Activated CD8-positive, alpha-beta T cell treated with anti-CD3 and anti-CD28 coated beads for 36 hours (primary cell): ENCODE data around the gene ALMS1. TPM values are rescaled to one million over a fixed set of nuclear protein-coding genes. Genes with fewer than 3 reads are reported as not detected.
"Not testable (repeated sequence)": the region's sequence is repeated elsewhere in the genome, so short reads cannot be mapped to it uniquely, and the experiment has no call there.

Experiments used
- ATAC-seq: fragments of 200-7000 bp; cut with Tn5 transposase; one replicate; pipeline ENCODE4 v1.10.0; 2021; ENCODE audit warnings: mild to moderate bottlenecking, moderate library complexity
- CTCF ChIA-PET: fragments of 350-600 bp; sonication (Branson Sonifier 250); formaldehyde crosslinking; loops from one replicate; lab custom pipeline; 2021; ENCODE audit warnings: antibody characterized with exemption; lab: Charles Lee
- POLR2A ChIA-PET: fragments of 350-600 bp; sonication (Branson Sonifier 250); formaldehyde crosslinking; loops from one replicate; lab custom pipeline; 2021; ENCODE audit warnings: antibody characterized with exemption; lab: Charles Lee
- DNase-seq: peaks from one replicate; pipeline ENCODE4 v3.0.0-alpha.2; 2020
- H3K27ac Mint-ChIP-seq: one replicate; pipeline ENCODE4 v1.8.0; 2021; ENCODE audit warnings: mild to moderate bottlenecking, mixed read lengths
- H3K27me3 Mint-ChIP-seq: one replicate; pipeline ENCODE4 v1.8.0; 2021; ENCODE audit warnings: mixed read lengths
- H3K36me3 Mint-ChIP-seq: one replicate; pipeline ENCODE4 v1.8.0; 2021; ENCODE audit warnings: low read depth, mixed read lengths
- H3K4me1 Mint-ChIP-seq: one replicate; pipeline ENCODE4 v1.8.0; 2021; ENCODE audit warnings: low read depth, mixed read lengths
- H3K4me3 Mint-ChIP-seq: one replicate; pipeline ENCODE4 v1.8.0; 2021; ENCODE audit warnings: mild to moderate bottlenecking, moderate library complexity, mixed read lengths
- H3K9me3 Mint-ChIP-seq: one replicate; pipeline ENCODE4 v1.8.0; 2021; ENCODE audit warnings: mixed read lengths
- intact Hi-C: fragments of 100-400 bp; cut with micrococcal nuclease; formaldehyde crosslinking; loops from one replicate; pipeline ENCODE4 v1.10.0; 2022
- total RNA-seq, 2 experiments: library from RNA; stranded (reverse); gene quantifications; one replicate each; pipeline ENCODE4 v1.2.3, GENCODE V29; 2021
- TF ChIP-seq, protein P1 (sequence below): fragments of 200-600 bp; IDR thresholded peaks from one replicate; pipeline ENCODE4 v1.8.0; 2022; ENCODE audit warnings: antibody characterized with exemption, mild to moderate bottlenecking

The ALMS1 gene
- total RNA-seq, 2 experiments from 2014 or later = 18.1 to 20.3 TPM

DNA sequence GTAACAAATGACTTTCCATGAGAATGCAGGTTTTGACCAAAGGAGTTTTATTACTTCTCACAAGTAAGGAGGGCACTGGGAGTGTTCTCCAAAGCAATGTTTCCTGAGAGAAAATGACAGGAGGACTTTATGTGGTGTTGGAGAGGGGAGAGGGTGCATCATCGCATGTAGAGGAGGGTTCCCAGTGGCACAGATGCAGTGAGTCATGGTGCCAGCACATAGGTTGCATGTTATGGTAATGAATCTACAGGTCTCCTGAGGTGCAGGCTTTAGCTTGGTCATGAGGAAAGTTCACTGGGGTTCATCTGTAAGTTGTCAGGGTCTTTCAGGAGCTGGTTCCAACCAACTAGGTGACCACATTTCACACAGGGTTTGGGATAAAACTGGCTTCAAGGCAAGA lies 226.2 kb downstream of the ALMS1 start:
- ChIA-PET CTCF (no interaction called here), POLR2A (no interaction called here)
- DNase-seq (no peak), ATAC-seq (no peak)
- Mint-ChIP-seq H3K4me3 (no peak overlapping the region), H3K27ac (no peak overlapping the region), H3K9me3 (no peaks in the 10 kb centered on the region), H3K27me3 (no peaks in the 10 kb centered on the region), H3K36me3 (peaks cover 11% of the 10 kb centered on the region), H3K4me1 (peaks cover 21% of the 10 kb centered on the region)
- intact Hi-C loops = no loop called here
- TF ChIP-seq, protein P1, sequence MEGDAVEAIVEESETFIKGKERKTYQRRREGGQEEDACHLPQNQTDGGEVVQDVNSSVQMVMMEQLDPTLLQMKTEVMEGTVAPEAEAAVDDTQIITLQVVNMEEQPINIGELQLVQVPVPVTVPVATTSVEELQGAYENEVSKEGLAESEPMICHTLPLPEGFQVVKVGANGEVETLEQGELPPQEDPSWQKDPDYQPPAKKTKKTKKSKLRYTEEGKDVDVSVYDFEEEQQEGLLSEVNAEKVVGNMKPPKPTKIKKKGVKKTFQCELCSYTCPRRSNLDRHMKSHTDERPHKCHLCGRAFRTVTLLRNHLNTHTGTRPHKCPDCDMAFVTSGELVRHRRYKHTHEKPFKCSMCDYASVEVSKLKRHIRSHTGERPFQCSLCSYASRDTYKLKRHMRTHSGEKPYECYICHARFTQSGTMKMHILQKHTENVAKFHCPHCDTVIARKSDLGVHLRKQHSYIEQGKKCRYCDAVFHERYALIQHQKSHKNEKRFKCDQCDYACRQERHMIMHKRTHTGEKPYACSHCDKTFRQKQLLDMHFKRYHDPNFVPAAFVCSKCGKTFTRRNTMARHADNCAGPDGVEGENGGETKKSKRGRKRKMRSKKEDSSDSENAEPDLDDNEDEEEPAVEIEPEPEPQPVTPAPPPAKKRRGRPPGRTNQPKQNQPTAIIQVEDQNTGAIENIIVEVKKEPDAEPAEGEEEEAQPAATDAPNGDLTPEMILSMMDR = no peak

DNA sequence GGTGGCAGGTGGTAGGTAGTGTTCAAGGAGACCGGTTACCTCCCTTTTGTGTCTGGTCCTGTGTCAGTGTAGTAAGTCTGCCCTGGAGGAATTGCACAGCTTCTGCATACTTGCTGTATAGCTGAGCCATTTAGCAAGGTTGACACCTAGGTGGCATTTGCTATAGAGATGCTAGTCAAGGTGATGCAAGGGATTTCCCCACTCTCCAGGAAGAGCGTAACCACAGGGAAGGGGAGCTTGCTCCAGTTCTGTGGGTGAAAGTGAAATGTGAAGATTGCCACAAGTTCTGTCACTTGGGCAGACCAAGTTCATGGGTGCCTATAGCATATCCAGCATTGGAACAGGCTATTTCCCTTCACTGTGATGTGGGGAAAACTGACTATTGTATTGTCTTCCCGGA lies 228.5 kb downstream of the ALMS1 start:
- CTCF ChIA-PET = interaction anchor here (1.0 to 1.1 kb wide), 2 partner anchors 18 to 19 kb away, joined by 3 to 4 read pairs; no protein-coding TSS in a partner anchor
- intact Hi-C loops = no loop called here
- H3K4me3 Mint-ChIP-seq = no peak overlapping the region
- TF ChIP-seq, protein P1 = no peak
- H3K9me3 Mint-ChIP-seq = no peaks in the 10 kb centered on the region
- no peaks in the 10 kb centered on the region for H3K27me3 Mint-ChIP-seq
- POLR2A ChIA-PET = no interaction called here
- H3K36me3 Mint-ChIP-seq = peaks cover 4% of the 10 kb centered on the region
- DNase-seq = peak; percentile 37
- no peak overlapping the region for H3K27ac Mint-ChIP-seq
- H3K4me1 Mint-ChIP-seq = peaks cover 21% of the 10 kb centered on the region
- ATAC-seq = peak; percentile 90

DNA sequence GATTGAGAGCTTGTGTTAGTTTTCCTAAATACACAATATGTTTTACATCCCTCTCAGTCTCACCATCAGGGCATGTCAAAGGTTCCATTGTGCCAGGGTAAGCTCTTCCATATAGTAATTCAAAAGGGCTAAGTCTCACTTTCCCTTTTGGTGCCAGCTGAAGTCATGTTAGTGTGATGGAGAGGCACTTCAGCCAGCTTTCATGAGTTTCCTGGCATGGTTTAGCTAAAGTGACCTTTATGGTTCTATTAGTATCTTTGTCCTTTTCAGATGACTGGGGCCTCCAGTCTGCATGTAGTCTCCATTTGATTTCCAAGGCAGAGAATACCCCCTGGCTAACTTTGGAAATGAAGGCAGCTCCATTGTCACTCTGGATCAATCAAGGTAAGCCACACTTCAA lies 229.4 kb downstream of the ALMS1 start:
- CTCF ChIA-PET = interaction anchor here (1.0 to 1.1 kb wide), 2 partner anchors 17 to 19 kb away, joined by 3 to 4 read pairs; no protein-coding TSS in a partner anchor
- TF ChIP-seq, protein P1 = no peak

DNA sequence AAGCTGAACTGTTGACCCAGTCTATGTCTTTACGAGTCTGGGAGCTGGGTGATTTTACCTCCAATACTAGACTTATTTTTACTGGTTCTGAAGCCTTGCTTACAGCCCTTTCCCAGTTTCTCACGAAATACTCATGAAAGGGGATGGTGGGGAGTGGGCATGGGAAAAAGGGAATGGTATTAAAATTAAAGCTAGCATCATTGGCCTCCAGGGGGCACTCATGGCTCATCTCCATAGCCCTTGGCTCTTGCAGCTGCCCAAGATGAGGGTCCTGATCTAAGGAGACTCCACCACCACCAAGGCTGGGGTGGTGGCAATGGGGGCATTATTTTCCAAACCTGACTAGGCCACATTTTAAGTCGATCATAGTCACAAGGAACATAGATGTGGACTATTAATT lies 234.3 kb downstream of the ALMS1 start:
- not testable (repeated sequence) for H3K4me1 Mint-ChIP-seq

More for the DNA sequence above, 229.4 kb downstream of the ALMS1 start:
- Mint-ChIP-seq H3K27me3 (no peaks in the 10 kb centered on the region), H3K4me1 (peaks cover 21% of the 10 kb centered on the region), H3K4me3 (no peak overlapping the region), H3K9me3 (no peaks in the 10 kb centered on the region), H3K27ac (no peak overlapping the region), H3K36me3 (peaks cover 4% of the 10 kb centered on the region)
- no peak for ATAC-seq
- no peak for DNase-seq
- POLR2A ChIA-PET = no interaction called here
- intact Hi-C loops = no loop called here

DNA sequence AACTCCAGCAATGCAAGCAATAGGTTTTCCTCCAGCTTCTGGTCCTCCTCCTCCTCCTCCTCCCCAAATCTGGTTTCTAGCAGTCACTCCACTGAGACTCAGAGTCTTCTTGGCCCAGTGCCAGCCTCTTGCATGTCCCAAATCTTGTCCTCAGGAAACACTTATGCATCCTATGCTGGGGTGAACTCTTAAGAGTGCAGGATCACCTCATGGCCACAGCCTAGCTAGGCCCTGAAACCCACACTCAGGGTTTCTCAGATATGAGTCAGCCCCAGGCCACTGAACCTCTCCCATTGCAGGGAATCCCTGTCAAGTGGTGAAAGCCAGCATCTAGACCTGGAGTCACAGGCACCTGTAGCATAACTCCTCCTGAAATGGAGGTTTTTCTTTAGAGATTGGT lies 238.4 kb downstream of the ALMS1 start:
- POLR2A ChIA-PET, ATAC-seq, H3K36me3 Mint-ChIP-seq, DNase-seq, H3K27ac Mint-ChIP-seq, H3K9me3 Mint-ChIP-seq, H3K4me1 Mint-ChIP-seq, CTCF ChIA-PET, intact Hi-C loops, H3K27me3 Mint-ChIP-seq, H3K4me3 Mint-ChIP-seq: not testable (repeated sequence)

More for the DNA sequence above, 234.3 kb downstream of the ALMS1 start:
- intact Hi-C loops, H3K27ac Mint-ChIP-seq, H3K27me3 Mint-ChIP-seq, H3K4me3 Mint-ChIP-seq, H3K9me3 Mint-ChIP-seq, H3K36me3 Mint-ChIP-seq, ATAC-seq, POLR2A ChIA-PET: not testable (repeated sequence)
- CTCF ChIA-PET = interaction anchor here (1.1 kb wide), 3 partner anchors 10 to 69 kb away, joined by 3 to 5 read pairs (median 3); no protein-coding TSS in a partner anchor
- peak; percentile 15 for DNase-seq
- TF ChIP-seq, protein P1 = peak; percentile 33

DNA sequence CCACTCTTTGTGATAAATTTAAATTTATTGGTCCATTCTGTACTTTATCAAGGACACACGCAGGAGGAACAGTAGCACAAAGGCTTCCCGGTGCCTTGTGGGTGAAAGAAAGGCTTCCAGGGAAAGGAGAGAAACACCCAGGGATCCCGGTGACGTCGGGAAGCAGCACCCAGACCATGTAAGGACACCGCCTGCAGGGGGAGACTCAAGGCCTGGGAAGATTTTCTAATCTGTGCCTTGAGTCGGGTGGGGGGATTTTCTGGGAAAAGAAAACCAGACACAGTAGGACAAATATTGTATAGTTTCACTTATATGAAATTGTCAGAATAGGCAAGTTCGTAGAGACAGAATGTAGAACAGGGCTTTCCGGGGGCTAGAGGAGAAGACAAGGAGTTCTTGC lies 239.0 kb downstream of the ALMS1 start:
- ATAC-seq, intact Hi-C loops, H3K27me3 Mint-ChIP-seq, H3K4me1 Mint-ChIP-seq, H3K27ac Mint-ChIP-seq, DNase-seq, H3K4me3 Mint-ChIP-seq, H3K36me3 Mint-ChIP-seq, POLR2A ChIA-PET, H3K9me3 Mint-ChIP-seq, CTCF ChIA-PET: not testable (repeated sequence)

DNA sequence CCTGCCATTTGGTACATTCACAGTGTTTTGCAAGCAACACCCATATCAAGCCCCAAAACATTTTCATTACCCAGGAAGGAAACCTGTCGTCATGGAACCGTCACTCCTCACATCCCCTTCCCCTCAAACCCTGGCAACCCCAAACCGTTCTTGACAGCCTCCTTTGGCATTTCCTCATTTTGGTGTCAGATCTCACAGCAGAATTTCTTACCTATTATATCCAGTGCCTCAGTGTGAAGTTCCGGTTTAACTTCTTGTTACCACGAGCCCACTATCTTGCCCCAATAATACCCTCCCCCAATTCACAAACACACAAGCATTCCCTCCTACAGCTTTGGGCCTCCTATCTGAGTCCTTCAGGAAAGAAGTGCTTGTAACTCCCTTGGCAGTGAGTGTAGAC lies 240.6 kb downstream of the ALMS1 start:
- ATAC-seq, H3K27me3 Mint-ChIP-seq, H3K27ac Mint-ChIP-seq, H3K36me3 Mint-ChIP-seq, H3K4me3 Mint-ChIP-seq, intact Hi-C loops, DNase-seq, H3K4me1 Mint-ChIP-seq, H3K9me3 Mint-ChIP-seq, POLR2A ChIA-PET, CTCF ChIA-PET: not testable (repeated sequence)

DNA sequence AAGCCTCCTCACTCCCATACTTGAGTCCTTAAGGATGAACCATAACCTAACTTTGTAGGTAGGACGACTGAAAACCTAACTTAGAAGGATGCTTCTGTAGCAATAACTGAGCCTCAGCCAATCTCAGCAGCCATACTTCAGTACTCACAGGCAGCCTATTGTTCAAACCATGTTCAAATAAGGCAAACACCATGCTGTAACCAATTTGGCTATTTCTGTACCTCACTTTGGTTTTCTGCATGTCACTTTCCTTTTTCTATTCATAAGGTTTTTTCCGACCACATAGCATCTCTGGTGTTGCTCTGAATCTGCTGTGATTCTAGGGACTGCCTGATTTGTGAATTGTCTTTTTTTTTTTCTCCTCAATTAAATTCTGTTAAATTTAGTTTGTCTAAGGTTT lies 242.9 kb downstream of the ALMS1 start:
- H3K27ac Mint-ChIP-seq, H3K36me3 Mint-ChIP-seq, H3K4me3 Mint-ChIP-seq, H3K4me1 Mint-ChIP-seq, intact Hi-C loops, H3K27me3 Mint-ChIP-seq, DNase-seq, CTCF ChIA-PET, ATAC-seq, POLR2A ChIA-PET, H3K9me3 Mint-ChIP-seq: not testable (repeated sequence)
